Lung (tissue), 12 donors: ENCODE results near the gene GDF11. TPM values are rescaled to one million over a fixed set of nuclear protein-coding genes. Genes with fewer than 3 reads are reported as not detected.

Source experiments
- ATAC-seq: fragments of 200-7000 bp; cut with Tn5 transposase; one replicate; pipeline ENCODE4 v1.9.1; 2020; ENCODE audit warnings: moderate number of reproducible peaks; ENCODE audit not compliant: insufficient read depth, low FRiP score
- DNase-seq, 3 donors: peaks; one replicate each; pipeline ENCODE4 v3.0.0-alpha.2; 2013 to 2017
- H3K27ac ChIP-seq, 2 donors: one replicate each; pipeline ENCODE4 v1.5.1; 2013; ENCODE audit warnings: mild to moderate bottlenecking in 2 of 2, moderate library complexity in 2 of 2, control low read depth in 1 of 2, inconsistent platforms in 1 of 2, low read depth in 1 of 2, low read length in 1 of 2
- H3K27me3 ChIP-seq, 3 donors: one replicate each; pipeline ENCODE4 v1.5.1; 2013; ENCODE audit warnings: low read length in 2 of 3; ENCODE audit not compliant: control insufficient read depth in 3 of 3, insufficient read depth in 3 of 3
- H3K36me3 ChIP-seq, 4 donors: one replicate each; pipeline ENCODE4 v1.5.1; 2013; ENCODE audit warnings: low read length in 4 of 4, mild to moderate bottlenecking in 1 of 4, moderate library complexity in 1 of 4; ENCODE audit not compliant: control insufficient read depth in 4 of 4, insufficient read depth in 4 of 4
- H3K4me1 ChIP-seq, 5 donors: one replicate each; pipeline ENCODE4 v1.5.1; 2013; ENCODE audit warnings: low read length in 5 of 5, mild to moderate bottlenecking in 2 of 5, moderate library complexity in 1 of 5; ENCODE audit not compliant: control insufficient read depth in 5 of 5, insufficient read depth in 5 of 5
- H3K4me3 ChIP-seq: one replicate; pipeline ENCODE4 v1.5.1; 2013; ENCODE audit warnings: mild to moderate bottlenecking, control low read depth, moderate library complexity
- H3K9ac ChIP-seq, 2 donors: one replicate each; pipeline ENCODE4 v1.5.1; 2013; ENCODE audit warnings: low read length in 2 of 2, control low read depth in 1 of 2; ENCODE audit not compliant: insufficient read depth in 1 of 2
- H3K9me3 ChIP-seq, 4 donors: one replicate each; pipeline ENCODE4 v1.5.1; 2013; ENCODE audit warnings: low read length in 3 of 4, mild to moderate bottlenecking in 1 of 4, moderate library complexity in 1 of 4; ENCODE audit not compliant: control insufficient read depth in 4 of 4, insufficient read depth in 3 of 4
- CTCF ChIP-seq: IDR thresholded peaks from 2 replicates; pipeline ENCODE4 v1.5.1; 2012; ENCODE audit warnings: mild to moderate bottlenecking; ENCODE audit errors: control extremely low read depth, extremely low read depth
- WGBS, 2 donors: extraction: QIAGEN DNeasy Blood & Tissue Kit; methylation state at CpG; one replicate each; pipeline ENCODE4 v1.1.7; 2013; 5-methylcytosine and 5-hydroxymethylcytosine counted together
- polyA plus RNA-seq, 2 donors: library from polyadenylated mRNA; stranded (reverse); fragments of 200-250 nt; gene quantifications; one replicate each; pipeline ENCODE4 v1.2.1, GENCODE V29; 2013
- total RNA-seq, 2 donors: library from RNA; depleted of rRNA in 1 of 2; stranded (reverse); fragments of >200 nt in 1 of 2; gene quantifications; one replicate each; pipeline ENCODE4 v1.2.1, GENCODE V29; 2014 to 2021
- donor health status: control.
- donor health status: control.
- donor health status: Bipolar disorder and iron deficiency.
- donor health status: healthy.
- donor health status: DM: yes; HTN: yes; CAD: no.

GDF11 gene
- total and polyA plus RNA-seq, 4 donors: 0.93 to 8.3 (median 3.2) TPM

GRCh38 chr12:55697686-55698085 lies 45.2 kb upstream of the GDF11 start:
- no peaks in the 10 kb centered on the region for H3K4me1 ChIP-seq
- ATAC-seq (no peak), DNase-seq (no peak)
- H3K4me3 ChIP-seq: no peak overlapping the region
- TF ChIP-seq CTCF: no peak
- 88 to 89% methylated on average over 7 of the region's 7 CpGs for WGBS, 2 donors
- H3K27me3 ChIP-seq: no peaks in the 10 kb centered on the region
- H3K36me3 ChIP-seq: peaks cover 0 to 1% (median 0%) of the 10 kb centered on the region in 4 donors
- no peak overlapping the region for H3K9ac ChIP-seq
- H3K27ac ChIP-seq: no peak overlapping the region
- no peaks in the 10 kb centered on the region for H3K9me3 ChIP-seq

GRCh38 chr12:55698241-55698955 lies 44.5 kb upstream of the GDF11 start:
- Histone ChIP-seq H3K36me3 (peaks cover 0 to 1% (median 0%) of the 10 kb centered on the region in 4 donors), H3K27ac (no peak overlapping the region), H3K9ac (no peak overlapping the region), H3K4me3 (no peak overlapping the region), H3K9me3 (no peaks in the 10 kb centered on the region), H3K4me1 (peaks cover 0 to 1% (median 0%) of the 10 kb centered on the region in 5 donors), H3K27me3 (no peaks in the 10 kb centered on the region)
- no peak for DNase-seq
- 89 to 94% methylated on average over 16 of the region's 16 CpGs for WGBS, 2 donors
- ATAC-seq: no peak
- TF ChIP-seq CTCF: no peak

GRCh38 chr12:55698965-55699364 lies 44.0 kb upstream of the GDF11 start:
- Histone ChIP-seq H3K27me3 (no peaks in the 10 kb centered on the region), H3K9me3 (no peaks in the 10 kb centered on the region), H3K4me1 (peaks cover 0 to 6% (median 0%) of the 10 kb centered on the region in 5 donors), H3K4me3 (no peak overlapping the region), H3K36me3 (peaks cover 0 to 1% (median 0%) of the 10 kb centered on the region in 4 donors), H3K27ac (no peak overlapping the region), H3K9ac (no peak overlapping the region)
- DNase-seq (no peak), ATAC-seq (no peak)
- TF ChIP-seq CTCF: no peak
- WGBS, 2 donors: 86 to 100% methylated on average over 1 of the region's 1 CpG
